PC-9 (cell line): Measurements from ENCODE around the gene BOC.

Experiments
- EZH2 ChIP-seq: fragments of 200-600 bp; sonication (generic); IDR thresholded peaks from 2 replicates; pipeline ENCODE4 v1.8.0; 2017; ENCODE audit warnings: antibody characterized with exemption, low read depth
- TF ChIP-seq, protein P1 (sequence below): fragments of 200-600 bp; sonication (generic); conservative IDR thresholded peaks from 2 replicates; pipeline ENCODE4 v1.6.1; 2017; ENCODE audit warnings: mixed run types, antibody characterized with exemption, mild to moderate bottlenecking, moderate library complexity

DNA sequence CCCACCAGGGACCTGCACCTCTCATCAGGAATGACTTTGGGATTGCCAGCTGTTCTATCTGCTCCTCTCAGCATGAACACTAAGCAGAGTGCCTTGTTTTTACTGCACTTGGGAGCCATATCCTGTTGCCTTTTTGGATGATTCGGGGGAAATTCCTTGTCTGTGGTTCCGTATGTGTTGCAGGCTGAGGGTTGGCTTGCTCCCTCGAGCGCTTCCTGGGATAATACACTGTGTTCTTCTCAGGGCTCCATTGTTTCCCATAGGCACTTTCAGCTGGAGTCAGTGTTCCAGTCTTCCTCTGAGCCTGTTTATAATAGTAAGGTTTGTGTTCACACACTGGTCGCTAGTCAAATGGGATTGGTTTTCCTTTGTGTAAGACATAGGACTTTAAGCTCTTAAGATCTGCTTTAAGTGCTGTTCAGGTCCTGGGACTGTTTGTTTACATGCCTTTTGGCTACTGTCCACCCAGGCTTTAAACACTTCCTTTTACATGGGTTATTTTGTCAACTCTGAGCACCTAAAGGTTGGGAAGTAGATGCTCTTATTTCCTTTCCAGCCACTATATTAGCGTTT is 23.4 kb downstream of the BOC start:
- TF ChIP-seq, protein P1, sequence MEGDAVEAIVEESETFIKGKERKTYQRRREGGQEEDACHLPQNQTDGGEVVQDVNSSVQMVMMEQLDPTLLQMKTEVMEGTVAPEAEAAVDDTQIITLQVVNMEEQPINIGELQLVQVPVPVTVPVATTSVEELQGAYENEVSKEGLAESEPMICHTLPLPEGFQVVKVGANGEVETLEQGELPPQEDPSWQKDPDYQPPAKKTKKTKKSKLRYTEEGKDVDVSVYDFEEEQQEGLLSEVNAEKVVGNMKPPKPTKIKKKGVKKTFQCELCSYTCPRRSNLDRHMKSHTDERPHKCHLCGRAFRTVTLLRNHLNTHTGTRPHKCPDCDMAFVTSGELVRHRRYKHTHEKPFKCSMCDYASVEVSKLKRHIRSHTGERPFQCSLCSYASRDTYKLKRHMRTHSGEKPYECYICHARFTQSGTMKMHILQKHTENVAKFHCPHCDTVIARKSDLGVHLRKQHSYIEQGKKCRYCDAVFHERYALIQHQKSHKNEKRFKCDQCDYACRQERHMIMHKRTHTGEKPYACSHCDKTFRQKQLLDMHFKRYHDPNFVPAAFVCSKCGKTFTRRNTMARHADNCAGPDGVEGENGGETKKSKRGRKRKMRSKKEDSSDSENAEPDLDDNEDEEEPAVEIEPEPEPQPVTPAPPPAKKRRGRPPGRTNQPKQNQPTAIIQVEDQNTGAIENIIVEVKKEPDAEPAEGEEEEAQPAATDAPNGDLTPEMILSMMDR: no peak
- TF ChIP-seq EZH2: no peak
